Body of pancreas (tissue), 4 donors: ENCODE data around the gene SELE. TPM values are rescaled to one million over a fixed set of nuclear protein-coding genes. Genes with fewer than 3 reads are reported as not detected.

Experiments used
- ATAC-seq: fragments of 150-250 bp; one replicate; pipeline ENCODE4 v1.9.1; 2016
- DNase-seq, 4 donors: peaks; one replicate each; pipeline ENCODE4 v3.0.0-alpha.2; 2019
- H3K27ac ChIP-seq, 4 donors: fragments of 200-600 bp; sonication (generic); 1 replicate in 3 of 4; 2 replicates in 1 of 4; pipeline versions ENCODE4 v1.5.1 to v1.6.1; 2016 to 2019; ENCODE audit warnings: mild to moderate bottlenecking in 1 of 4, mixed read lengths in 1 of 4, moderate library complexity in 1 of 4
- H3K27me3 ChIP-seq, 2 donors: fragments of 200-600 bp; sonication (generic); one replicate each; pipeline ENCODE4 v1.6.0; 2016; ENCODE audit warnings: mild to moderate bottlenecking in 1 of 2
- H3K36me3 ChIP-seq, 2 donors: fragments of 200-600 bp; sonication (generic); replicated peaks in 1 of 2; 2 replicates each; pipeline ENCODE4 v1.5.1; 2016; ENCODE audit warnings: low read depth in 2 of 2; ENCODE audit not compliant: insufficient read depth in 1 of 2
- H3K4me1 ChIP-seq: fragments of 200-600 bp; sonication (generic); one replicate; pipeline ENCODE4 v1.6.0; 2016
- H3K4me3 ChIP-seq, 2 donors: fragments of 200-600 bp; sonication (generic); 1 replicate in 1 of 2; 2 replicates in 1 of 2; pipeline ENCODE4 v1.5.1; 2016 to 2019
- H3K9me3 ChIP-seq, 3 donors: fragments of 200-600 bp; sonication (generic); 1 replicate in 2 of 3; 2 replicates in 1 of 3; pipeline ENCODE4 v1.5.1; 2016
- CTCF ChIP-seq, 7 experiments: fragments of 450-650 bp in 4 of 7; fragments of 200-600 bp in 3 of 7; sonication (generic) in 3 of 7; IDR thresholded peaks; one replicate each; pipeline ENCODE4 v1.5.1; 2016 to 2019; ENCODE audit warnings: antibody characterized with exemption in 7 of 7
- POLR2A ChIP-seq, 3 donors: fragments of 450-650 bp; IDR thresholded peaks; one replicate each; pipeline ENCODE4 v1.6.1; 2016; ENCODE audit warnings: antibody characterized with exemption in 3 of 3, mild to moderate bottlenecking in 2 of 3
- WGBS, 2 donors: methylation state at CpG; one replicate each; pipeline ENCODE4 v1.1.5; 2017; 5-methylcytosine and 5-hydroxymethylcytosine counted together
- intact Hi-C: fragments of 100-400 bp; cut with DNase I; formaldehyde crosslinking; loops from one replicate; pipeline ENCODE4 v1.15.1; 2023
- total RNA-seq, 2 donors: library from RNA; depleted of rRNA; stranded (reverse); fragments of >200 nt; gene quantifications; one replicate each; pipeline ENCODE4 v1.1.0, GENCODE V29; 2016

SELE gene
- total RNA-seq, 2 donors from 2014 or later, result 1.3 TPM; not detected in 1

GRCh38 chr1:169680377-169681019 is 53.4 kb downstream of the SELE start:
- Histone ChIP-seq H3K36me3 (no peaks in the 10 kb centered on the region), H3K4me1 (no peaks in the 10 kb centered on the region), H3K9me3 (no peaks in the 10 kb centered on the region), H3K4me3 (no peak overlapping the region), H3K27ac (no peak overlapping the region), H3K27me3 (no peaks in the 10 kb centered on the region)
- 52 to 54% methylated on average over 6 of the region's 6 CpGs for WGBS, 2 donors
- TF ChIP-seq POLR2A (IDR thresholded peaks at IDR 0.05) (no peak), CTCF (IDR thresholded peaks at IDR 0.05) (no peak)
- intact Hi-C loops, result no loop called here
- ATAC-seq (no peak), DNase-seq (no peak)

- no peak for DNase-seq
- Histone ChIP-seq H3K27me3 (no peaks in the 10 kb centered on the region), H3K4me3 (no peak overlapping the region), H3K27ac (no peak overlapping the region), H3K36me3 (no peaks in the 10 kb centered on the region), H3K4me1 (no peaks in the 10 kb centered on the region), H3K9me3 (no peaks in the 10 kb centered on the region)
- no peak for ATAC-seq
- 63 to 66% methylated on average over 3 of the region's 3 CpGs for WGBS, 2 donors
- no peak for TF ChIP-seq POLR2A (IDR thresholded peaks at IDR 0.05)
- TF ChIP-seq CTCF (IDR thresholded peaks at IDR 0.05), result no peak
- intact Hi-C loops, result no loop called here
Measured at GRCh38 chr1:169679692-169680091, 54.2 kb downstream of the SELE start.

- Histone ChIP-seq H3K9me3 (no peaks in the 10 kb centered on the region), H3K27me3 (no peaks in the 10 kb centered on the region), H3K4me3 (no peak overlapping the region), H3K36me3 (no peaks in the 10 kb centered on the region), H3K27ac (no peak overlapping the region), H3K4me1 (no peaks in the 10 kb centered on the region)
- no peak for TF ChIP-seq CTCF (IDR thresholded peaks at IDR 0.05)
- no peak for TF ChIP-seq POLR2A (IDR thresholded peaks at IDR 0.05)
- ATAC-seq, result no peak
- intact Hi-C loops, result no loop called here
- 30 to 31% methylated on average over 2 of the region's 2 CpGs for WGBS, 2 donors
- DNase-seq, result no peak
Measured at GRCh38 chr1:169676001-169676400, 57.9 kb downstream of the SELE start.

Other genes with a start within 250 kb of the SELE start
- gene SLC19A2, start 248.1 kb downstream of the SELE start, total RNA-seq, result 10 to 100 TPM; 15.0 to 18.1 TPM
- 1 to 10 TPM in 1 of 2 donors, under 1 TPM in 1; 0.33 to 4.2 TPM for gene F5, start 147.6 kb downstream of the SELE start, total RNA-seq
- 1 to 10 TPM; 1.6 to 2.9 TPM for gene SELP, start 104.0 kb downstream of the SELE start, total RNA-seq
- gene SELL, start 22.5 kb downstream of the SELE start, total RNA-seq, result under 1 TPM in 1 of 2 donors, not detected in 1; 0.26 TPM
- 1 to 10 TPM; 2.6 to 6.0 TPM for gene METTL18, start 60.8 kb upstream of the SELE start, total RNA-seq
- 1 to 10 TPM; 7.0 to 7.3 TPM for gene SCYL3, start 159.8 kb upstream of the SELE start, total RNA-seq